ENCODE results near the gene RNF11. TPM values are rescaled to one million over a fixed set of nuclear protein-coding genes. Genes with fewer than 3 reads are reported as not detected.

RNF11 gene
- total RNA-seq, 1 donor, result 199 TPM

GRCh38 chr1:51283979-51284378 lies 47.9 kb downstream of the RNF11 start:
- Histone ChIP-seq H3K27me3 (ENCODE audit: insufficient read depth, low read length) (no peaks in the 10 kb centered on the region), H3K27ac (ENCODE audit: low read depth, low read length) (no peak overlapping the region), H3K4me1 (ENCODE audit: insufficient read depth, low read length) (peaks cover 9% of the 10 kb centered on the region), H2AFZ (ENCODE audit: low read length) (no peak overlapping the region), H3K79me2 (ENCODE audit: insufficient read depth, low read length) (no peaks in the 10 kb centered on the region), H3K4me2 (ENCODE audit: insufficient read depth, low read length) (no peak overlapping the region), H4K20me1 (ENCODE audit: insufficient read depth, low read length) (peaks cover 9% of the 10 kb centered on the region), H3K36me3 (ENCODE audit: insufficient read depth, low read length) (peaks cover 4% of the 10 kb centered on the region), H3K4me3 (ENCODE audit: insufficient read depth, low read length) (no peak overlapping the region), H3K9me3 (ENCODE audit: low read depth, low read length) (no peaks in the 10 kb centered on the region)
- no peak for DNase-seq (ENCODE audit: insufficient read length, low spot score, missing footprints)
- no peak for TF ChIP-seq CTCF (IDR thresholded peaks at IDR 0.05; ENCODE audit: extremely low read depth, low read depth, low read length)

- no peak for DNase-seq (ENCODE audit: insufficient read length, low spot score, missing footprints)
- Histone ChIP-seq H4K20me1 (ENCODE audit: insufficient read depth, low read length) (peaks cover 9% of the 10 kb centered on the region), H2AFZ (ENCODE audit: low read length) (no peak overlapping the region), H3K4me3 (ENCODE audit: insufficient read depth, low read length) (no peak overlapping the region), H3K9me3 (ENCODE audit: low read depth, low read length) (no peaks in the 10 kb centered on the region), H3K36me3 (ENCODE audit: insufficient read depth, low read length) (peaks cover 4% of the 10 kb centered on the region), H3K27ac (ENCODE audit: low read depth, low read length) (no peak overlapping the region), H3K4me1 (ENCODE audit: insufficient read depth, low read length) (peaks cover 9% of the 10 kb centered on the region), H3K4me2 (ENCODE audit: insufficient read depth, low read length) (no peak overlapping the region), H3K79me2 (ENCODE audit: insufficient read depth, low read length) (no peaks in the 10 kb centered on the region), H3K27me3 (ENCODE audit: insufficient read depth, low read length) (no peaks in the 10 kb centered on the region)
- TF ChIP-seq CTCF (IDR thresholded peaks at IDR 0.05; ENCODE audit: extremely low read depth, low read depth, low read length), result no peak
Observed at GRCh38 chr1:51284487-51284954, 48.4 kb downstream of the RNF11 start.

GRCh38 chr1:51285055-51285454 lies 49.0 kb downstream of the RNF11 start:
- no peak overlapping the region for H3K27ac ChIP-seq (ENCODE audit: low read depth, low read length)
- no peaks in the 10 kb centered on the region for H3K79me2 ChIP-seq (ENCODE audit: insufficient read depth, low read length)
- DNase-seq (ENCODE audit: insufficient read length, low spot score, missing footprints), result no peak
- no peak for TF ChIP-seq CTCF (IDR thresholded peaks at IDR 0.05; ENCODE audit: extremely low read depth, low read depth, low read length)
- H3K4me2 ChIP-seq (ENCODE audit: insufficient read depth, low read length), result no peak overlapping the region
- H3K4me3 ChIP-seq (ENCODE audit: insufficient read depth, low read length), result no peak overlapping the region
- peaks cover 9% of the 10 kb centered on the region for H4K20me1 ChIP-seq (ENCODE audit: insufficient read depth, low read length)
- peaks cover 4% of the 10 kb centered on the region for H3K36me3 ChIP-seq (ENCODE audit: insufficient read depth, low read length)
- no peaks in the 10 kb centered on the region for H3K9me3 ChIP-seq (ENCODE audit: low read depth, low read length)
- no peak overlapping the region for H2AFZ ChIP-seq (ENCODE audit: low read length)
- H3K27me3 ChIP-seq (ENCODE audit: insufficient read depth, low read length), result no peaks in the 10 kb centered on the region
- peaks cover 9% of the 10 kb centered on the region for H3K4me1 ChIP-seq (ENCODE audit: insufficient read depth, low read length)

- no peak for TF ChIP-seq CTCF (IDR thresholded peaks at IDR 0.05; ENCODE audit: extremely low read depth, low read depth, low read length)
Observed at GRCh38 chr1:51287966-51288365, 51.9 kb downstream of the RNF11 start.

More at GRCh38 chr1:51287966-51288365, 51.9 kb downstream of the RNF11 start:
- DNase-seq (ENCODE audit: insufficient read length, low spot score, missing footprints), result no peak
- H3K4me3 ChIP-seq (ENCODE audit: insufficient read depth, low read length), result no peak overlapping the region
- no peak overlapping the region for H3K27ac ChIP-seq (ENCODE audit: low read depth, low read length)
- peaks cover 4% of the 10 kb centered on the region for H3K36me3 ChIP-seq (ENCODE audit: insufficient read depth, low read length)
- no peaks in the 10 kb centered on the region for H3K27me3 ChIP-seq (ENCODE audit: insufficient read depth, low read length)
- no peak overlapping the region for H2AFZ ChIP-seq (ENCODE audit: low read length)
- no peak overlapping the region for H3K4me2 ChIP-seq (ENCODE audit: insufficient read depth, low read length)
- H3K79me2 ChIP-seq (ENCODE audit: insufficient read depth, low read length), result no peaks in the 10 kb centered on the region
- peaks cover 9% of the 10 kb centered on the region for H4K20me1 ChIP-seq (ENCODE audit: insufficient read depth, low read length)
- H3K9me3 ChIP-seq (ENCODE audit: low read depth, low read length), result no peaks in the 10 kb centered on the region
- H3K4me1 ChIP-seq (ENCODE audit: insufficient read depth, low read length), result peaks cover 9% of the 10 kb centered on the region

Measured in osteoblast (primary cell).